Central memory CD8-positive, alpha-beta T cell (primary cell): ENCODE data around the gene CCDC24.
A peak's percentile ranks its signal among the peaks of the same experiment; 100 is the strongest.

Experiments
- ATAC-seq: fragments of 150-1000 bp; cut with Tn5 transposase; replicated peaks from 2 replicates; pipeline ENCODE4 v1.10.0; 2022; ENCODE audit warnings: mild to moderate bottlenecking, moderate FRiP score, moderate number of reproducible peaks; ENCODE audit not compliant: poor library complexity, severe bottlenecking; ENCODE audit errors: extremely low read depth
- DNase-seq, 2 donors: peaks; one replicate each; pipeline ENCODE4 v3.0.0; 2021; ENCODE audit warnings: low spot score in 2 of 2
- H3K27ac Mint-ChIP-seq: one replicate; pipeline ENCODE4 v1.8.0; 2022; ENCODE audit warnings: low read depth, mild to moderate bottlenecking, moderate library complexity, mixed read lengths
- H3K27me3 Mint-ChIP-seq: one replicate; pipeline ENCODE4 v1.8.0; 2022; ENCODE audit warnings: mixed read lengths
- H3K36me3 Mint-ChIP-seq: one replicate; pipeline ENCODE4 v1.8.0; 2022; ENCODE audit warnings: mild to moderate bottlenecking, moderate library complexity, mixed read lengths; ENCODE audit not compliant: insufficient read depth
- H3K4me1 Mint-ChIP-seq: one replicate; pipeline ENCODE4 v1.8.0; 2022; ENCODE audit warnings: mixed read lengths
- H3K4me3 Mint-ChIP-seq: one replicate; pipeline ENCODE4 v1.8.0; 2022; ENCODE audit warnings: mild to moderate bottlenecking, moderate library complexity, mixed read lengths
- H3K9me3 Mint-ChIP-seq: one replicate; pipeline ENCODE4 v1.8.0; 2022; ENCODE audit warnings: mixed read lengths

The CCDC24 gene

GRCh38 chr1:44016041-44016889 is 24.9 kb downstream of the CCDC24 start:
- peaks cover 23% of the 10 kb centered on the region for H3K27me3 Mint-ChIP-seq
- no peak overlapping the region for H3K4me3 Mint-ChIP-seq
- no peaks in the 10 kb centered on the region for H3K4me1 Mint-ChIP-seq
- H3K27ac Mint-ChIP-seq: no peak overlapping the region
- ATAC-seq (no peak), DNase-seq (no peak)
- H3K9me3 Mint-ChIP-seq: no peaks in the 10 kb centered on the region
- peaks cover 3% of the 10 kb centered on the region for H3K36me3 Mint-ChIP-seq

GRCh38 chr1:44016890-44017400 is 25.5 kb downstream of the CCDC24 start:
- DNase-seq: no peak
- no peaks in the 10 kb centered on the region for H3K4me1 Mint-ChIP-seq
- peaks cover 23% of the 10 kb centered on the region for H3K27me3 Mint-ChIP-seq
- ATAC-seq: no peak
- no peaks in the 10 kb centered on the region for H3K9me3 Mint-ChIP-seq
- H3K27ac Mint-ChIP-seq: no peak overlapping the region
- H3K36me3 Mint-ChIP-seq: peaks cover 3% of the 10 kb centered on the region
- no peak overlapping the region for H3K4me3 Mint-ChIP-seq

DNA sequence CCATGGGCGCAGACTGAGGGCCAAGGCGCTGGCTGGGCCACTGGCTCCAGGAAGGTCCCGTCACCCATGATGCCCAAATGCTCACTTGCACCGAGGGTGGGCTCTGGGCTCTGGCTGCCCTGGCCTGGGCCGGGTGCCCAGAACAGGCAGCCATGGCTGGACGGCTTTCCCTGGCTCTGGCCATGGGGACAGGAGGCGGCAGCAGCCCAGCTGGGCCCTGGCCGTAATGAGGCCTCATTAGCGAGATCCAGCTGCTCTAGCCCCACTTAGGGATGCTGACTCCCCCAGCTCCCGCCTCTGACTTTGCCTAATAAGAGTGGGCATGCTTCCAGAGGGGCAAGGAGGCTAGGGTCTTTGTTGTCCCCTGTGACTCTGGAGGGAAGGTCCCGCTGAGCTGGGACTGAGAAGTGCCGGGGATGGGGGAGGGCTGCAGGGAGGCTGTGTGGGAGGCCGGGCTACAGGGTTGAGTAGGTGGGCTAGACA is 28.1 kb downstream of the CCDC24 start:
- no peak overlapping the region for H3K4me3 Mint-ChIP-seq
- DNase-seq (no peak), ATAC-seq (no peak)
- H3K27me3 Mint-ChIP-seq: peaks cover 13% of the 10 kb centered on the region
- peaks cover 3% of the 10 kb centered on the region for H3K36me3 Mint-ChIP-seq
- no peak overlapping the region for H3K27ac Mint-ChIP-seq
- no peaks in the 10 kb centered on the region for H3K4me1 Mint-ChIP-seq
- no peaks in the 10 kb centered on the region for H3K9me3 Mint-ChIP-seq

DNA sequence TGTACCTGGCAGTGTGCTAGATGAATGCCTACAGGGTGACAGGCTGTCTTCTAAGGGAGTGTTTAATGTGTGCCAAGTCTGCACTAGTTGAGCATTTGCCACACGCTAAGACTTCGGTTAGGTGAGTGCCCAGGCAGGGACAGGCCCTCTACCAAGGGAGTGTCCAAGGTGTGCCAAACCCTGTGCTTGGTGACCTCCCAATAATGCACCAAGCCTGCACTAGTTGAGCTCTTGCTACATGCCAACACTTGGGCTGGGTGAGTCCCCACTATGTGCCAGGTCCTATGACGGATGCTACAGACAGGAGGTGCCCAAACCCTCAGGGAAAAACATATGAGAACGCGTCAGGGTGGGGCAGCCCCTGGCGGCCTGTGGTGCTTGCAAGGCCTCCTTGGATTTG is 29.1 kb downstream of the CCDC24 start:
- no peaks in the 10 kb centered on the region for H3K9me3 Mint-ChIP-seq
- peaks cover 3% of the 10 kb centered on the region for H3K36me3 Mint-ChIP-seq
- ATAC-seq (no peak), DNase-seq (no peak)
- no peak overlapping the region for H3K27ac Mint-ChIP-seq
- H3K4me1 Mint-ChIP-seq: no peaks in the 10 kb centered on the region
- H3K4me3 Mint-ChIP-seq: no peak overlapping the region
- peaks cover 5% of the 10 kb centered on the region for H3K27me3 Mint-ChIP-seq

GRCh38 chr1:44021156-44021555 is 29.8 kb downstream of the CCDC24 start:
- H3K36me3 Mint-ChIP-seq: peaks cover 3% of the 10 kb centered on the region
- no peaks in the 10 kb centered on the region for H3K9me3 Mint-ChIP-seq
- ATAC-seq: no peak

GRCh38 chr1:44021581-44022321 is 30.4 kb downstream of the CCDC24 start:
- Mint-ChIP-seq H3K4me1 (no peaks in the 10 kb centered on the region), H3K27me3 (no peaks in the 10 kb centered on the region), H3K9me3 (no peaks in the 10 kb centered on the region), H3K36me3 (peaks cover 3% of the 10 kb centered on the region), H3K4me3 (no peak overlapping the region), H3K27ac (no peak overlapping the region)
- ATAC-seq (no peak), DNase-seq (no peak)

More at GRCh38 chr1:44021156-44021555, 29.8 kb downstream of the CCDC24 start:
- Mint-ChIP-seq H3K4me3 (no peak overlapping the region), H3K4me1 (no peaks in the 10 kb centered on the region), H3K27ac (no peak overlapping the region), H3K27me3 (no peaks in the 10 kb centered on the region)
- DNase-seq: no peak

- H3K4me3 Mint-ChIP-seq: no peak overlapping the region
- ATAC-seq (no peak), DNase-seq (no peak)
- H3K27me3 Mint-ChIP-seq: no peaks in the 10 kb centered on the region
- H3K9me3 Mint-ChIP-seq: no peaks in the 10 kb centered on the region
- H3K4me1 Mint-ChIP-seq: peaks cover 9% of the 10 kb centered on the region
- H3K36me3 Mint-ChIP-seq: no peaks in the 10 kb centered on the region
- no peak overlapping the region for H3K27ac Mint-ChIP-seq
Observed at GRCh38 chr1:44024031-44024902, 32.9 kb downstream of the CCDC24 start.

DNA sequence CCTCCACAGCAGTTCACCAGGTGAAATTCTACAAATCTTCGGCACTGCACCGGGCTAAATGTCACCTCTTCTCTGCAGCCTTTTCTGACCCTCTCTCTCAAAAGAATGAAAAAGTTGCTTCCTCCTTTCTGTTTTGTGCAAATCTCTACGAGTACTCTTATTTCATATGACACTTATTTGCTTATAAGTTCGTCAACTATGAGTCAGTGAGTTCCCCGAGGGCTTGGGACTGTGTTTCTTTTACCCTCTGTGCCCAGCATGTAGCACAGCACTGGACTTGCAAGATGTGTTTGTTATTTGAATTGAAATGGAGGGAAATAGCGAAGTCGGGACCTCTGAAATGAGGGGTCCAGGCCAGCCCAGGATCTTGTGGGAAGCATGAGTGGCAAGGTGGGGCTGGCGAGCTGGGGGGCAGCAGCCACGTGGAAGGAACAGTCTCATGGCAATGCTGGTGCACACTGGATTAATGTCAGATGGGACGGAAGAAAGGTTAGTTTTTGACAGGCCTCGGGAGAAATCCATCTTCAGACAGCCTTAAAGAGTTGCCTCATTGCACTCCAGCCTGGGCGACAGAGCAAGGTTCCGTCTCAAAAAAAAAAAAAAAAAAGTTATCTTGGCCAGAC is 33.6 kb downstream of the CCDC24 start:
- Mint-ChIP-seq H3K4me1 (peaks cover 16% of the 10 kb centered on the region), H3K4me3 (no peak overlapping the region), H3K9me3 (no peaks in the 10 kb centered on the region), H3K27me3 (no peaks in the 10 kb centered on the region), H3K27ac (no peak overlapping the region), H3K36me3 (peaks cover 1% of the 10 kb centered on the region)
- DNase-seq (no peak), ATAC-seq (no peak)

GRCh38 chr1:44025816-44026215 is 34.4 kb downstream of the CCDC24 start:
- no peaks in the 10 kb centered on the region for H3K9me3 Mint-ChIP-seq
- no peak overlapping the region for H3K27ac Mint-ChIP-seq
- no peak for ATAC-seq
- DNase-seq: no peak
- H3K4me1 Mint-ChIP-seq: peaks cover 16% of the 10 kb centered on the region
- H3K36me3 Mint-ChIP-seq: peaks cover 1% of the 10 kb centered on the region
- H3K27me3 Mint-ChIP-seq: no peaks in the 10 kb centered on the region
- no peak overlapping the region for H3K4me3 Mint-ChIP-seq

DNA sequence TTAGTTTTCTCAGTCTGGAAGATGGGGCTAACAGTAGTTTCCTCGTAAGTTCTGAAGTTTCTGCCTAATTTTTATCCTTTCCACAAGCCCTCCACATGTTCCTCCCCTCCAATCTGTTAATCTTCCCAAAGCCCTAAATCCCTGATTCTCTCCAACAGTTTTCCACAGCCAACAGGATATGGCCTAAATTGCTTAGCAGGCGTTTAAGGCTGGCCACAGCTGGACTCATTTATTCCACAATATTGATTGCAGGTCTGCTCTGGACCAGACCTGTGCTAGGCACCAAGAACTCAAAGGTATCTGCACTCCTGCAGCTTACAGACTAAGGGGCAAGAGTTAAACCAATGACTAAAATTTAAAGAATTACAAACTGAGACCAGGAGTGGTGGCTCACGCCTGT is 35.9 kb downstream of the CCDC24 start:
- no peaks in the 10 kb centered on the region for H3K9me3 Mint-ChIP-seq
- no peaks in the 10 kb centered on the region for H3K27me3 Mint-ChIP-seq
- no peak overlapping the region for H3K4me3 Mint-ChIP-seq
- H3K36me3 Mint-ChIP-seq: peaks cover 10% of the 10 kb centered on the region
- no peak overlapping the region for H3K27ac Mint-ChIP-seq
- ATAC-seq: no peak
- H3K4me1 Mint-ChIP-seq: peaks cover 16% of the 10 kb centered on the region
- DNase-seq: no peak

- no peaks in the 10 kb centered on the region for H3K9me3 Mint-ChIP-seq
- no peaks in the 10 kb centered on the region for H3K27me3 Mint-ChIP-seq
Observed at GRCh38 chr1:44029260-44029910, 38.0 kb downstream of the CCDC24 start.

More at GRCh38 chr1:44029260-44029910, 38.0 kb downstream of the CCDC24 start:
- peak; percentile 3 for ATAC-seq
- Mint-ChIP-seq H3K4me3 (peak overlapping the region; percentile 83), H3K27ac (peak overlapping the region; percentile 90), H3K4me1 (peaks cover 16% of the 10 kb centered on the region), H3K36me3 (peaks cover 10% of the 10 kb centered on the region)
- no peak for DNase-seq
